KMS-11 (cell line): Measurements from ENCODE around the gene RNF11.

Experiments used
- H2AFZ ChIP-seq: fragments of 200-600 bp; sonication (generic); 2 replicates; pipeline ENCODE4 v1.6.1; 2016; ENCODE audit warnings: antibody characterized with exemption, mixed run types, low read depth
- H3K27ac ChIP-seq: fragments of 200-600 bp; sonication (generic); 2 replicates; pipeline ENCODE4 v1.6.1; 2016; ENCODE audit warnings: mild to moderate bottlenecking, mixed run types
- H3K27me3 ChIP-seq: fragments of 200-600 bp; sonication (generic); 2 replicates; pipeline ENCODE4 v1.6.1; 2017; ENCODE audit warnings: mild to moderate bottlenecking, low read depth, mixed run types, moderate library complexity; ENCODE audit not compliant: insufficient read depth
- H3K36me3 ChIP-seq: fragments of 200-600 bp; sonication (generic); 2 replicates; pipeline ENCODE4 v1.6.1; 2017; ENCODE audit warnings: mild to moderate bottlenecking, mixed run types; ENCODE audit not compliant: insufficient read depth
- H3K4me1 ChIP-seq: fragments of 200-600 bp; sonication (generic); 2 replicates; pipeline ENCODE4 v1.6.1; 2016; ENCODE audit warnings: mild to moderate bottlenecking, low read depth, mixed run types; ENCODE audit not compliant: poor library complexity, severe bottlenecking
- H3K4me2 ChIP-seq: fragments of 200-600 bp; sonication (generic); 2 replicates; pipeline ENCODE4 v1.7.0; 2016; ENCODE audit warnings: mild to moderate bottlenecking, mixed run types
- H3K4me3 ChIP-seq: fragments of 200-600 bp; sonication (generic); IDR thresholded peaks from 2 replicates; pipeline ENCODE4 v1.6.1; 2017; ENCODE audit warnings: low read depth, low read length, mixed read lengths; ENCODE audit not compliant: insufficient read depth
- H3K79me2 ChIP-seq: fragments of 200-600 bp; sonication (generic); 2 replicates; pipeline ENCODE4 v1.6.1; 2016; ENCODE audit warnings: low read depth, mixed run types; ENCODE audit not compliant: insufficient read depth
- H3K9ac ChIP-seq: fragments of 200-600 bp; sonication (generic); 2 replicates; pipeline ENCODE4 v1.6.1; 2016; ENCODE audit warnings: mild to moderate bottlenecking, mixed run types
- H4K20me1 ChIP-seq: fragments of 200-600 bp; sonication (generic); 2 replicates; pipeline ENCODE4 v1.6.1; 2016; ENCODE audit warnings: mild to moderate bottlenecking, mixed run types; ENCODE audit not compliant: insufficient read depth
- CTCF ChIP-seq: fragments of 200-600 bp; sonication (generic); conservative IDR thresholded peaks from 2 replicates; pipeline ENCODE4 v1.6.1; 2017; ENCODE audit warnings: low read depth, mild to moderate bottlenecking, antibody characterized with exemption, low read length, moderate library complexity, mixed read lengths

The RNF11 gene

DNA sequence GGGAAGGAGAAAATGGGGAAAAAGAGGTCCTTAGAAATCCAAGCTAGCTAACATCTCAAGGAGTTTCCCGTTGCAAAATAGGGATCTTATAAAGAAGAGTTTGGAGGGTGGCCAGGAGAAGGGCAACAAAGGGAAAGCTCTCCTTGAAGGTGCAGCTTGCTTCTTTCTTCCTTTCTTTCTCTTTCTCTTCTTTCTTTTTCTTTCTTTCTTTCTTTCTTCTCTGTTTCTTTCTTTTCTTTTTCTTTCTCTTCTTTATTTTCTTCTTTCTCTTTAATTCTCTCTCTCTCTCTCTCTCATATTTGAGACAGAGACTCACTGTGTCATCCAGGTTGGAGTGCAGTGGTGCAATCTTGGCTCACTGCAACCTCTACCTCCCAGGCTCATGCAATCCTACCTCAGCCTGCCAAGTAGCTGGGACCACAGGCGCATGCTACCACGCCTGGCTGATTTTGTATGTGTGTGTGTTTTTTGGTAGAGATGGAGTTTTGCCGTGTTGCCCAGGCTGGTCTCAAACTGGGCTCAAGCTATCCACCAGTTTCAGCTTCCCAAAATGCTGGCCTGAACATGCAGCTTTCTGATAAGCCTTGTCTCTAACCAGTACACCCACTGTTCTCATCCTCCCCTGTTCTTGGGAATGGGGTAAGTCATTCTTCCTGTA is 44.4 kb downstream of the RNF11 start:
- H4K20me1 ChIP-seq = no peaks in the 10 kb centered on the region
- H3K4me2 ChIP-seq = no peak overlapping the region
- H3K4me3 ChIP-seq = no peak overlapping the region
- H3K36me3 ChIP-seq = no peaks in the 10 kb centered on the region
- no peaks in the 10 kb centered on the region for H3K79me2 ChIP-seq
- no peak overlapping the region for H3K27ac ChIP-seq
- no peak for TF ChIP-seq CTCF
- no peak overlapping the region for H2AFZ ChIP-seq
- no peak overlapping the region for H3K9ac ChIP-seq
- no peaks in the 10 kb centered on the region for H3K27me3 ChIP-seq
- peaks cover 11% of the 10 kb centered on the region for H3K4me1 ChIP-seq

DNA sequence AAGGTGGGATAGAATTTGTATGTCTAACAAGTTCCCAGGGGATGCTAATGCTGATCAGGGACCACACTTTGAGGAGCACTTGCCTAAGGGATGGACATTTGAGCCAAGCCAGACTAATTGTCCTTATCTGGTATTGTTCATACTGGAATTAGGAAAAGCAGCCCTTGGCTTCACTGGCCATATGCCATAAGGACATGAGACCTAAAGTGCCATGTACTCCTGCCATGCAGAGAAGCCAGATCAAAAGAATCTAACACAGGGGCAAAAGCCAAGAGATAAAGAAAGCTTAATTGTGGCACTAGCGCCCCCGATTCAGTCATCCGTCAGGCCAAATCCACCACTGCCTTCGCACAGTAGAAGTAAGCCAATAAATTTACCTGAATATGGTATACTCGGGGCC is 45.7 kb downstream of the RNF11 start:
- Histone ChIP-seq H4K20me1 (no peaks in the 10 kb centered on the region), H3K4me2 (no peak overlapping the region), H3K79me2 (no peaks in the 10 kb centered on the region), H3K9ac (no peak overlapping the region), H3K27me3 (no peaks in the 10 kb centered on the region), H3K36me3 (no peaks in the 10 kb centered on the region), H3K4me3 (no peak overlapping the region), H3K4me1 (peaks cover 11% of the 10 kb centered on the region), H2AFZ (no peak overlapping the region), H3K27ac (no peak overlapping the region)
- no peak for TF ChIP-seq CTCF

DNA sequence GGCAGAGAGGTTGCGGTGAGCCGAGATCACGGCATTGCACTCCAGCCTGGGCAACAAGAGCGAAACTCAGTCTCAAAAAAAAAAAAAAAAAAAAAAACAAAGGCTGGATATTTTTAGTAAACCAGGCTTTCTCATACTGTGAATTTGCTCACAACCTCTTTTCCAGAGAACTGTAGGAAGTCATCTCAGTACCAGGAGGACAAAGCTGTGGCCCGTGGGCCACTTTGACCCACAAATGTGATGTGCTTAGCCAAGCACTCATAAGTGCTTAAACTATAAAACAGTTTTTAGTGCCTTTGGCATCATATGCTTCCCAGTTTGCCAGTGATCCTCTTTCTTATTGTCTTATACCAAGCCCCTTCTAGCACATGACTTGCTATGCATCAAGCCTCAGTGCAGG is 46.5 kb downstream of the RNF11 start:
- Histone ChIP-seq H3K4me3 (no peak overlapping the region), H3K79me2 (no peaks in the 10 kb centered on the region), H3K4me2 (no peak overlapping the region), H3K36me3 (no peaks in the 10 kb centered on the region), H3K27me3 (no peaks in the 10 kb centered on the region), H4K20me1 (no peaks in the 10 kb centered on the region), H3K9ac (no peak overlapping the region), H3K27ac (no peak overlapping the region), H3K4me1 (peaks cover 11% of the 10 kb centered on the region), H2AFZ (no peak overlapping the region)
- no peak for TF ChIP-seq CTCF

DNA sequence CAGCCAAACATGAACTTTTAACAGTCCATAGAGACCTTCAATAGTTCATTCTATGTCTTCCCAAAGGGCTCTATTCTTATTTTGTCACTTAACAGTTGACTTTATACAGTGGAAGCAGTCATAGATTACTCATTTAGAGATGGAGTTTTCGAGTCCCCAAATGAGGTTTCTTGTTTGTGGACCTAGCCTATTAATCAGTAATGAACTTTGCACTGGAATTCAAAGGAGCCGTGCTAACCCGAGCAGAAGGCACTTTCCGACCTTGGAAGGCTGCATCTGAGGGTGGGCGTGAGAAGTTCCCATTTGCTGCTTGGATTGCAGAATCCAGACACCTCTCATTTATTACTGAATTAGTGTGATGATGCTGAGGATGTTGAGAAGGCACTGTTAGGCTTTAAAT is 47.9 kb downstream of the RNF11 start:
- no peaks in the 10 kb centered on the region for H3K27me3 ChIP-seq
- H4K20me1 ChIP-seq = no peaks in the 10 kb centered on the region
- H3K9ac ChIP-seq = no peak overlapping the region
- no peak overlapping the region for H3K4me3 ChIP-seq
- peaks cover 11% of the 10 kb centered on the region for H3K4me1 ChIP-seq
- no peak overlapping the region for H3K4me2 ChIP-seq
- H3K27ac ChIP-seq = no peak overlapping the region
- H3K36me3 ChIP-seq = no peaks in the 10 kb centered on the region
- H3K79me2 ChIP-seq = no peaks in the 10 kb centered on the region
- no peak overlapping the region for H2AFZ ChIP-seq
- TF ChIP-seq CTCF = no peak
